Loucy (cell line): Measurements from ENCODE around the gene CCNI.

ENCODE experiments used
- EZH2phosphoT487 ChIP-seq: fragments of 200-600 bp; IDR thresholded peaks from 2 replicates; pipeline ENCODE4 v1.6.1; 2018; ENCODE audit warnings: antibody characterized with exemption, mild to moderate bottlenecking, moderate library complexity, borderline replicate concordance
- TF ChIP-seq, protein P1 (sequence below): fragments of 200-600 bp; sonication (generic); conservative IDR thresholded peaks from 2 replicates; pipeline ENCODE4 v1.5.1; 2014; ENCODE audit warnings: mild to moderate bottlenecking, antibody characterized with exemption, low read length

DNA sequence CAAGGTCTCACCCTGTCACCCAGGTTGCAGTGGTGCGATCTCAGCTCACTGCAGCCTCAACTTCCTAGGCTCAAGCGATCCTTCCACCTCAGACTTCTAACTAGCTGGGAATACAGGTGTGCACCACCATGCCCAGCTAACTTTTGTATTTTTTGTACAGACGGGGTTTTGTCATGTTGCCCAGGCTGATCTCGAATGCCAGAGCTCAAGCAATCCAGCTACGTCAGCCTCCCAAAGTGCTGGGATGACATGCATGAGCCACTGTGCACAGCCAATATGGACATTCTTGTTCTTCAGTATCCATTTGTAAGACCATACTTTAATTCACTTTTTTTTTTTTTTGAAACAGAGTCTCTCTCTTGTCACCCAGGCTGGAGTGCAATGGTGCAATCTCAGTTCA is 3.5 kb upstream of the CCNI start:
- TF ChIP-seq, protein P1, sequence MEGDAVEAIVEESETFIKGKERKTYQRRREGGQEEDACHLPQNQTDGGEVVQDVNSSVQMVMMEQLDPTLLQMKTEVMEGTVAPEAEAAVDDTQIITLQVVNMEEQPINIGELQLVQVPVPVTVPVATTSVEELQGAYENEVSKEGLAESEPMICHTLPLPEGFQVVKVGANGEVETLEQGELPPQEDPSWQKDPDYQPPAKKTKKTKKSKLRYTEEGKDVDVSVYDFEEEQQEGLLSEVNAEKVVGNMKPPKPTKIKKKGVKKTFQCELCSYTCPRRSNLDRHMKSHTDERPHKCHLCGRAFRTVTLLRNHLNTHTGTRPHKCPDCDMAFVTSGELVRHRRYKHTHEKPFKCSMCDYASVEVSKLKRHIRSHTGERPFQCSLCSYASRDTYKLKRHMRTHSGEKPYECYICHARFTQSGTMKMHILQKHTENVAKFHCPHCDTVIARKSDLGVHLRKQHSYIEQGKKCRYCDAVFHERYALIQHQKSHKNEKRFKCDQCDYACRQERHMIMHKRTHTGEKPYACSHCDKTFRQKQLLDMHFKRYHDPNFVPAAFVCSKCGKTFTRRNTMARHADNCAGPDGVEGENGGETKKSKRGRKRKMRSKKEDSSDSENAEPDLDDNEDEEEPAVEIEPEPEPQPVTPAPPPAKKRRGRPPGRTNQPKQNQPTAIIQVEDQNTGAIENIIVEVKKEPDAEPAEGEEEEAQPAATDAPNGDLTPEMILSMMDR, result no peak
- TF ChIP-seq EZH2phosphoT487, result no peak
